AG09309 (cell line): ENCODE data around the gene SELENOP.

Source experiments
- DNase-seq: peaks from one replicate; pipeline ENCODE4 v3.0.0-alpha.2; 2010; ENCODE audit warnings: low read depth
- H3K4me3 ChIP-seq: 2 replicates; pipeline ENCODE4 v1.5.1; 2011; ENCODE audit warnings: mild to moderate bottlenecking, low read depth, low read length, moderate library complexity; ENCODE audit not compliant: control insufficient read depth
- TF ChIP-seq, protein P1 (sequence below): IDR thresholded peaks from 2 replicates; pipeline ENCODE4 v1.5.1; 2011; ENCODE audit warnings: mild to moderate bottlenecking, low read depth, low read length, inconsistent platforms; ENCODE audit not compliant: insufficient read depth, control insufficient read depth; ENCODE audit errors: missing control alignments

The SELENOP gene

DNA sequence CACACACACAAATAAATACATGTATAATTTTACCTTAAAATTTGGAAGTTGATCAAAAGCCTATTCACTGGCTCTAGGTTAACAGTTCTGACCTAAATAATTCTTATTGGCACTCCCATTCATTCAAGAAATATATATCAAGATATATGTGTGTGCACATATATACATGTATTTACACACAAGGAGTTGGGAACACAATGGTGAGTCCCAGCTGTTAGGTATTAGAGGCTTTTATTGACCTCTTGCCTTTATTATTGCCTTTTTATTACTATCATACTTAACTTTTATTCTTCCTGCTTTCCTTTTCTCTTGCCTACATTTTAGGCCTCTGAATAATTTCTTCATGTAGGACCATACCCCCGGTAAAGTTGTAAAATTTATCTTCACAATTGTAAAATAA lies 30.1 kb downstream of the SELENOP start:
- no peak overlapping the region for H3K4me3 ChIP-seq
- DNase-seq = no peak
- TF ChIP-seq, protein P1, sequence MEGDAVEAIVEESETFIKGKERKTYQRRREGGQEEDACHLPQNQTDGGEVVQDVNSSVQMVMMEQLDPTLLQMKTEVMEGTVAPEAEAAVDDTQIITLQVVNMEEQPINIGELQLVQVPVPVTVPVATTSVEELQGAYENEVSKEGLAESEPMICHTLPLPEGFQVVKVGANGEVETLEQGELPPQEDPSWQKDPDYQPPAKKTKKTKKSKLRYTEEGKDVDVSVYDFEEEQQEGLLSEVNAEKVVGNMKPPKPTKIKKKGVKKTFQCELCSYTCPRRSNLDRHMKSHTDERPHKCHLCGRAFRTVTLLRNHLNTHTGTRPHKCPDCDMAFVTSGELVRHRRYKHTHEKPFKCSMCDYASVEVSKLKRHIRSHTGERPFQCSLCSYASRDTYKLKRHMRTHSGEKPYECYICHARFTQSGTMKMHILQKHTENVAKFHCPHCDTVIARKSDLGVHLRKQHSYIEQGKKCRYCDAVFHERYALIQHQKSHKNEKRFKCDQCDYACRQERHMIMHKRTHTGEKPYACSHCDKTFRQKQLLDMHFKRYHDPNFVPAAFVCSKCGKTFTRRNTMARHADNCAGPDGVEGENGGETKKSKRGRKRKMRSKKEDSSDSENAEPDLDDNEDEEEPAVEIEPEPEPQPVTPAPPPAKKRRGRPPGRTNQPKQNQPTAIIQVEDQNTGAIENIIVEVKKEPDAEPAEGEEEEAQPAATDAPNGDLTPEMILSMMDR = no peak

GRCh38 chr5:42779083-42779482 lies 32.6 kb downstream of the SELENOP start:
- H3K4me3 ChIP-seq = no peak overlapping the region
- DNase-seq = no peak
- TF ChIP-seq, protein P1 = no peak

DNA sequence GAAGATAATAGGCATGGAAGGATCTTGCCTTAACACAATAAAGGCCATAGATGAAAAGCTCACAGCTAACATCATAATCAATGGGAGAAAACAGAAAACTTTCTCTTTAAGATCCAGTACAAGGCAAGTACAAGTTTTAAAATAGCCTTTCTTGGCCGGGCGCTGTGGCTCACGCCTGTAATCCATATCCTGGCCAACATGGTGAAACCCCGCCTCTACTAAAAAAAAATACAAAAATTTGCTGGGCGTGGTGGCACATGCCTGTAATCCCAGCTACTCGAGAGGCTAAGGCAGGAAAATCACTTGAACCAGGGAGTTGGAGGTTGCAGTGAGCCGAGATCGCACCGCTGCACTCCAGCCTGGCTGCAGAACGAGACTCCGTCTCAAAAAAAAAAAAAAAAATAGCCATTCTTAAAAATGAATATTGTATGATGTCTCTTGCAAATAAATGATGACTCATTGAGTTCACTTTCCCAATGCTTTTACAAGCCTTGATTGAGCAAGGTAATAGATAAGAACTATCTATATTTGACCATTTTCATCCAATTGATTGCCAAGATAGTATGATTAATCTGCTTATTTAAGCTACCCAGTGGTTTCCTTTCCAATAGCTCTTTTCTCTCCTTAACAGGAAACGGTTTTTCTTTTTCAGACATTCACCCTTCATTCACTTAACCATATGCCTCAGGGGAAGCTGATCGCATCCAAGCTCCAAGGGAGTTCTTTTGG lies 39.3 kb downstream of the SELENOP start:
- H3K4me3 ChIP-seq = no peak overlapping the region
- no peak for DNase-seq
- TF ChIP-seq, protein P1 = no peak

GRCh38 chr5:42770003-42770402 lies 41.7 kb downstream of the SELENOP start:
- TF ChIP-seq, protein P1 = no peak
- DNase-seq = no peak
- H3K4me3 ChIP-seq = no peak overlapping the region

DNA sequence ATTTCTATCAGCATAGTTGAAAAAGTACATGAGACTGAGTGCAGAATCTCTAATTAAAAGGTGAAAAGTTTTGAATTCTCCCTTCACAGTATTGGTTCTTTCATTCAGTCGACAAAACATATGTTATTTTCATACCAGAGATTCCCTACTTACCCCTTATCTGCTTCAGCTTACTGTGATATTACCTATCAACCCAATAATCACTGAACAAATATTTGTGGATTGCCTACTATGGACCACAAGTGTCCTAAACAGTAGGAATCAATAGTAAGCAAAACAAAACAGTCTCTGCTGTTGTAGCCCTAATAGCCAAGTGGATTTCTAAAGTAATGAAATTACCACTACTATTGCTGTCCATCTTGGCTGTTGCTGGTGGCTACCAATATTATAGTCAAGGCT lies 43.6 kb downstream of the SELENOP start:
- TF ChIP-seq, protein P1 = no peak
- no peak for DNase-seq
- no peak overlapping the region for H3K4me3 ChIP-seq

- no peak overlapping the region for H3K4me3 ChIP-seq
- TF ChIP-seq, protein P1 = peak; percentile 23
- DNase-seq = no peak
Observed at GRCh38 chr5:42767491-42768105, 44.1 kb downstream of the SELENOP start.
